Measurements from ENCODE around the gene HENMT1. TPM values are rescaled to one million over a fixed set of nuclear protein-coding genes. Genes with fewer than 3 reads are reported as not detected.

Gene HENMT1
- total RNA-seq, 1 experiment from 2014 or later: not detected

GRCh38 chr1:108657356-108658080 is 3.4 kb downstream of the HENMT1 start:
- BruUV-seq (replicated peaks): no TSS peak

GRCh38 chr1:108653431-108654105 is 7.3 kb downstream of the HENMT1 start:
- Mint-ChIP-seq H3K27ac (ENCODE audit: low read depth, unreplicated experiment) (no peak overlapping the region), H3K4me1 (ENCODE audit: insufficient read depth, unreplicated experiment) (no peaks in the 10 kb centered on the region), H3K27me3 (ENCODE audit: insufficient read depth, unreplicated experiment) (peaks cover 14% of the 10 kb centered on the region), H3K36me3 (ENCODE audit: insufficient read depth, unreplicated experiment) (no peaks in the 10 kb centered on the region), H3K4me3 (ENCODE audit: unreplicated experiment) (no peak overlapping the region), H3K9me3 (ENCODE audit: unreplicated experiment) (peaks cover 5% of the 10 kb centered on the region)
- ChIA-PET POLR2A (no interaction called here), CTCF (no interaction called here)
- intact Hi-C loops (cut with micrococcal nuclease): no loop called here
- TF ChIP-seq CTCF (IDR thresholded peaks at IDR 0.05; ENCODE audit: unreplicated experiment): no peak
- DNase-seq (ENCODE audit: unreplicated experiment): no peak
- no TSS peak for BruUV-seq (replicated peaks)

More at GRCh38 chr1:108657356-108658080, 3.4 kb downstream of the HENMT1 start:
- no peak for DNase-seq (ENCODE audit: unreplicated experiment)
- Mint-ChIP-seq H3K9me3 (ENCODE audit: unreplicated experiment) (no peaks in the 10 kb centered on the region), H3K27ac (ENCODE audit: low read depth, unreplicated experiment) (no peak overlapping the region), H3K36me3 (ENCODE audit: insufficient read depth, unreplicated experiment) (no peaks in the 10 kb centered on the region), H3K4me3 (ENCODE audit: unreplicated experiment) (no peak overlapping the region), H3K27me3 (ENCODE audit: insufficient read depth, unreplicated experiment) (peaks cover 14% of the 10 kb centered on the region), H3K4me1 (ENCODE audit: insufficient read depth, unreplicated experiment) (no peaks in the 10 kb centered on the region)
- ChIA-PET CTCF (interaction anchor here (1.3 kb wide), 1 partner anchor 98 kb away, joined by 3 read pairs; no protein-coding TSS in a partner anchor), POLR2A (no interaction called here)
- intact Hi-C loops (cut with micrococcal nuclease): no loop called here
- no peak for TF ChIP-seq CTCF (IDR thresholded peaks at IDR 0.05; ENCODE audit: unreplicated experiment)

GRCh38 chr1:108646648-108647269 is 14.1 kb downstream of the HENMT1 start:
- no peak for TF ChIP-seq CTCF (IDR thresholded peaks at IDR 0.05; ENCODE audit: unreplicated experiment)
- DNase-seq (ENCODE audit: unreplicated experiment): peak; percentile 44
- CTCF ChIA-PET: interaction anchor here (0.7 to 5.8 kb wide), 5 partner anchors 9 to 1633 kb away, joined by 3 to 122 read pairs (median 4); partner anchors contain the start of gene EEIG2
- POLR2A ChIA-PET: interaction anchor here (1.3 kb wide), 1 partner anchor 45 kb away, joined by 5 read pairs; the partner anchor contains the start of gene PRPF38B
- Mint-ChIP-seq H3K27me3 (ENCODE audit: insufficient read depth, unreplicated experiment) (no peaks in the 10 kb centered on the region), H3K27ac (ENCODE audit: low read depth, unreplicated experiment) (no peak overlapping the region), H3K4me3 (ENCODE audit: unreplicated experiment) (no peak overlapping the region), H3K36me3 (ENCODE audit: insufficient read depth, unreplicated experiment) (no peaks in the 10 kb centered on the region), H3K9me3 (ENCODE audit: unreplicated experiment) (peaks cover 5% of the 10 kb centered on the region), H3K4me1 (ENCODE audit: insufficient read depth, unreplicated experiment) (peaks cover 7% of the 10 kb centered on the region)
- BruUV-seq (replicated peaks): no TSS peak
- intact Hi-C loops (cut with micrococcal nuclease): no loop called here

- TF ChIP-seq CTCF (IDR thresholded peaks at IDR 0.05; ENCODE audit: unreplicated experiment): no peak
- ChIA-PET POLR2A (interaction anchor here (1.3 kb wide), 1 partner anchor 46 kb away, joined by 5 read pairs; the partner anchor contains the start of gene PRPF38B), CTCF (interaction anchor here (1.1 to 5.8 kb wide), 4 partner anchors 9 to 133 kb away, joined by 3 to 122 read pairs (median 9); partner anchors contain the start of gene EEIG2)
- BruUV-seq (replicated peaks): no TSS peak
- intact Hi-C loops (cut with micrococcal nuclease): no loop called here
- Mint-ChIP-seq H3K4me1 (ENCODE audit: insufficient read depth, unreplicated experiment) (peaks cover 7% of the 10 kb centered on the region), H3K27me3 (ENCODE audit: insufficient read depth, unreplicated experiment) (no peaks in the 10 kb centered on the region), H3K9me3 (ENCODE audit: unreplicated experiment) (peaks cover 2% of the 10 kb centered on the region), H3K4me3 (ENCODE audit: unreplicated experiment) (no peak overlapping the region), H3K36me3 (ENCODE audit: insufficient read depth, unreplicated experiment) (no peaks in the 10 kb centered on the region), H3K27ac (ENCODE audit: low read depth, unreplicated experiment) (no peak overlapping the region)
- no peak for DNase-seq (ENCODE audit: unreplicated experiment)
These were observed 14.6 kb downstream of the HENMT1 start for GRCh38 chr1:108646265-108646647.
